Inflammatory macrophage (primary cell): ENCODE data around the gene CLEC16A.

Source experiments
- DNase-seq, 2 donors: peaks; one replicate each; pipeline ENCODE4 v3.0.0-alpha.2; 2020 to 2022

CLEC16A gene

GRCh38 chr16:11164482-11165270, 220.3 kb downstream of the CLEC16A start:
- no peak for DNase-seq

GRCh38 chr16:11165349-11165748, 221.0 kb downstream of the CLEC16A start:
- no peak for DNase-seq

GRCh38 chr16:11165894-11166665, 221.7 kb downstream of the CLEC16A start:
- DNase-seq: no peak

- DNase-seq: no peak
These were observed 223.2 kb downstream of the CLEC16A start for GRCh38 chr16:11167581-11167980.

- no peak for DNase-seq
These were observed 224.2 kb downstream of the CLEC16A start for GRCh38 chr16:11168386-11169051.

GRCh38 chr16:11169641-11170040, 225.3 kb downstream of the CLEC16A start:
- DNase-seq: no peak

- no peak for DNase-seq
These were observed 225.8 kb downstream of the CLEC16A start for GRCh38 chr16:11170201-11170600.

GRCh38 chr16:11170696-11171447, 226.5 kb downstream of the CLEC16A start:
- DNase-seq: no peak

GRCh38 chr16:11171448-11171709, 227.0 kb downstream of the CLEC16A start:
- DNase-seq: no peak

GRCh38 chr16:11171757-11172299, 227.5 kb downstream of the CLEC16A start:
- no peak for DNase-seq

- DNase-seq: no peak
These were observed 229.1 kb downstream of the CLEC16A start for GRCh38 chr16:11173426-11173825.

- DNase-seq: no peak
These were observed 229.8 kb downstream of the CLEC16A start for GRCh38 chr16:11174141-11174540.

GRCh38 chr16:11175106-11175786, 230.9 kb downstream of the CLEC16A start:
- DNase-seq: no peak

GRCh38 chr16:11175787-11176341, 231.5 kb downstream of the CLEC16A start:
- no peak for DNase-seq

- peak; percentile 54 to 61 for DNase-seq
These were observed 233.3 kb downstream of the CLEC16A start for GRCh38 chr16:11177578-11178160.

- DNase-seq: no peak
These were observed 234.1 kb downstream of the CLEC16A start for GRCh38 chr16:11178424-11178823.

- DNase-seq: peak in 1 of 2 donors; percentile 59
These were observed 235.2 kb downstream of the CLEC16A start for GRCh38 chr16:11179574-11179973.

GRCh38 chr16:11180489-11180888, 236.1 kb downstream of the CLEC16A start:
- peak; percentile 62 to 67 for DNase-seq

- DNase-seq: peak in 1 of 2 donors; percentile 45
These were observed 237.0 kb downstream of the CLEC16A start for GRCh38 chr16:11181242-11181898.

GRCh38 chr16:11181899-11182279, 237.5 kb downstream of the CLEC16A start:
- peak; percentile 92 to 96 for DNase-seq

GRCh38 chr16:11182411-11182810, 238.0 kb downstream of the CLEC16A start:
- DNase-seq: peak; percentile 42 to 70
